HepG2 (cell line): ENCODE results near the gene RAP1A. TPM values are rescaled to one million over a fixed set of nuclear protein-coding genes. Genes with fewer than 3 reads are reported as not detected.

Experiments used
- FOSL2 ChIP-seq: sonication (generic); formaldehyde crosslinking; IDR thresholded peaks from 2 replicates; pipeline ENCODE4 v1.4.0; 2020; ENCODE audit warnings: missing genetic modification reagents
- GABPA ChIP-seq, 2 experiments: IDR thresholded peaks; 2 replicates each; pipeline ENCODE4 v1.6.1; 2011 to 2016; ENCODE audit warnings: low read depth in 2 of 2, low read length in 1 of 2, missing biosample characterization in 1 of 2, missing genetic modification characterization in 1 of 2
- KDM5B ChIP-seq: sonication (generic); formaldehyde crosslinking; IDR thresholded peaks from 2 replicates; pipeline ENCODE4 v1.4.0; 2020; ENCODE audit warnings: missing genetic modification reagents, mild to moderate bottlenecking, borderline replicate concordance
- NFYB ChIP-seq: sonication (generic); formaldehyde crosslinking; IDR thresholded peaks from 2 replicates; pipeline ENCODE4 v1.4.0; 2020; ENCODE audit warnings: missing genetic modification reagents
- POGZ ChIP-seq: sonication (generic); formaldehyde crosslinking; IDR thresholded peaks from 2 replicates; pipeline ENCODE4 v1.4.0; 2020; ENCODE audit warnings: mild to moderate bottlenecking, missing genetic modification reagents
- POLR2AphosphoS2 ChIP-seq: IDR thresholded peaks from 2 replicates; pipeline ENCODE4 v1.6.1; 2011; ENCODE audit warnings: low read depth, low read length, improper control_type of control experiment
- RORA ChIP-seq: sonication (generic); formaldehyde crosslinking; IDR thresholded peaks from 2 replicates; pipeline ENCODE4 v1.5.0; 2020; ENCODE audit warnings: mild to moderate bottlenecking, missing genetic modification reagents, moderate library complexity
- SMAD1 ChIP-seq: sonication (generic); formaldehyde crosslinking; IDR thresholded peaks from 2 replicates; pipeline ENCODE4 v1.4.0; 2020; ENCODE audit warnings: missing genetic modification reagents, low read depth, mild to moderate bottlenecking, borderline replicate concordance
- U2AF1 ChIP-seq: fragments of 200-400 bp; formaldehyde crosslinking; optimal IDR thresholded peaks from 2 replicates; pipeline ENCODE3; 2017; ENCODE audit warnings: mild to moderate bottlenecking, low read depth, low read length
- ZNF451 ChIP-seq: sonication (generic); formaldehyde crosslinking; IDR thresholded peaks from 2 replicates; pipeline ENCODE4 v1.5.0; 2020; ENCODE audit warnings: mild to moderate bottlenecking, missing genetic modification reagents
- ZNF660 ChIP-seq: sonication (generic); formaldehyde crosslinking; IDR thresholded peaks from 2 replicates; pipeline ENCODE4 v1.5.1; 2020; ENCODE audit warnings: mild to moderate bottlenecking, low read depth, missing genetic modification reagents, borderline replicate concordance
- ZNF703 ChIP-seq: sonication (generic); formaldehyde crosslinking; IDR thresholded peaks from 2 replicates; pipeline ENCODE4 v1.5.1; 2020; ENCODE audit warnings: missing genetic modification reagents, mild to moderate bottlenecking, moderate library complexity, borderline replicate concordance
- ZNF761 ChIP-seq: sonication (generic); formaldehyde crosslinking; conservative IDR thresholded peaks from 2 replicates; pipeline ENCODE4 v1.4.0; 2020; ENCODE audit warnings: mild to moderate bottlenecking, missing genetic modification reagents
- polyA plus RNA-seq, 8 experiments: library from polyadenylated mRNA; depleted of rRNA in 3 of 8; stranded (reverse) in 7 of 8; unstranded in 1 of 8; fragments of >200 nt; fragmentation: Illumina TruSeq in 4 of 8; extraction: Trizol in 4 of 8; gene quantifications; 2 replicates each; pipeline versions ENCODE4 v1.2.1 to v1.2.3, GENCODE V29; 2011 to 2016; ENCODE audit warnings: low read depth in 4 of 8, missing spikeins in 1 of 8, mixed read lengths in 1 of 8; ENCODE audit not compliant: insufficient read depth in 1 of 8
- total RNA-seq, 5 experiments: library from RNA; depleted of rRNA; stranded (reverse); fragments of >200 nt; fragmentation: Illumina TruSeq; extraction: Trizol; gene quantifications; 2 replicates each; pipeline ENCODE4 v1.2.3, GENCODE V29; 2016; ENCODE audit warnings: low read depth in 1 of 5
- TF ChIP-seq, protein P1 (sequence below): sonication (generic); formaldehyde crosslinking; IDR thresholded peaks from 2 replicates; pipeline ENCODE4 v1.5.0; 2020; ENCODE audit warnings: mild to moderate bottlenecking, missing genetic modification reagents, borderline replicate concordance
- TF ChIP-seq, protein P2 (sequence below): sonication (generic); formaldehyde crosslinking; IDR thresholded peaks from 2 replicates; pipeline ENCODE4 v1.4.0; 2020; ENCODE audit warnings: mild to moderate bottlenecking, missing genetic modification reagents
- TF ChIP-seq, protein P3 (sequence below): sonication (generic); formaldehyde crosslinking; IDR thresholded peaks from 2 replicates; pipeline ENCODE4 v1.8.0; 2023; ENCODE audit warnings: mild to moderate bottlenecking, missing genetic modification reagents

RAP1A gene
- total and polyA plus RNA-seq, 2 of the 13 experiments (the other 11 are each of a cell fraction or from before 2014, with no cell fraction given) = 19.0 to 20.7 TPM

DNA sequence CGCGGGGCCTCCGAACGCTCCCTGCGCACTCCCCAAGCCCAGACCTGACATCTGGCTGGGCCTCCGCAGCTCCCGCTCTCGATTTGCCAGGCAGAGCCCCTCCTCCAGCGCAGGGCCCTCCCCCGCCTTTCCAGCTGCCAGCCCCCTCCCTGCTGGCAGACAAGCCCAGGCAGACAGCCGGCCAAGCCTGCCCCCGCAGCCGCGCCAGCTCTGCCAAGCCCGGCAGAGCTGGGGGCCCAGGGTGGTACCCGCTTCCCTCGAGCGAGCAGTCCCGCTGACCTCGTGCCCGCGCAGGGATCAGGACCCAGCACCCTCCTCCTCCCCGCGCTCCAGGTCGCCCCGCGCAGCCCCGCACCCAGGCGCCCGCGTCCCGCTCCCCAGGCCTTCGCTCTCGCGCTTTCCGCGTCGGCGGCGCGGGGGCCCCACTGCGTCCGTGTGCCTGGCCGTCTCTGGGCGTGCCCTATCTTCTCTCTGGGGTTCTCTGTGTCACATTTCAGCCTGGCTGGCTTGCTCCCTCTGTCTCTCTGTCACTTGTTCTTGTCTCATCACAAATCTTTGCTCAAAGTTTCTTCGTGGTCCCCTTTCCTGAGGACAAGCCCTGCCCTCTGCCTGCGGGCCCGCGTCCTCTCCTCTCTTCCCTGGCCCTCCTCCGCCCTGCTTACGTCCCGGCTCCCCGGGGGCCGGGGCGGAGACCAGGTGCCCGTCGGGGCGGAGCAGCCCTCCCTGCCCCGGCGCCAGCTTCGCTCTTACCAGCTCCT is 119.0 kb downstream of the RAP1A start (continued):
- TF ChIP-seq FOSL2 (CRISPR knock-in tag) = no peak
- TF ChIP-seq ZNF703 = no peak
- no peak; the same call in 1 of the 2 replicates for TF ChIP-seq KDM5B
- TF ChIP-seq U2AF1 = no peak
- TF ChIP-seq SMAD1 (CRISPR knock-in tag) = no peak
- no peak for TF ChIP-seq ZNF660 (CRISPR knock-in tag)
- no peak for TF ChIP-seq POLR2AphosphoS2
- no peak for TF ChIP-seq NFYB (CRISPR knock-in tag)
- TF ChIP-seq, protein P1, sequence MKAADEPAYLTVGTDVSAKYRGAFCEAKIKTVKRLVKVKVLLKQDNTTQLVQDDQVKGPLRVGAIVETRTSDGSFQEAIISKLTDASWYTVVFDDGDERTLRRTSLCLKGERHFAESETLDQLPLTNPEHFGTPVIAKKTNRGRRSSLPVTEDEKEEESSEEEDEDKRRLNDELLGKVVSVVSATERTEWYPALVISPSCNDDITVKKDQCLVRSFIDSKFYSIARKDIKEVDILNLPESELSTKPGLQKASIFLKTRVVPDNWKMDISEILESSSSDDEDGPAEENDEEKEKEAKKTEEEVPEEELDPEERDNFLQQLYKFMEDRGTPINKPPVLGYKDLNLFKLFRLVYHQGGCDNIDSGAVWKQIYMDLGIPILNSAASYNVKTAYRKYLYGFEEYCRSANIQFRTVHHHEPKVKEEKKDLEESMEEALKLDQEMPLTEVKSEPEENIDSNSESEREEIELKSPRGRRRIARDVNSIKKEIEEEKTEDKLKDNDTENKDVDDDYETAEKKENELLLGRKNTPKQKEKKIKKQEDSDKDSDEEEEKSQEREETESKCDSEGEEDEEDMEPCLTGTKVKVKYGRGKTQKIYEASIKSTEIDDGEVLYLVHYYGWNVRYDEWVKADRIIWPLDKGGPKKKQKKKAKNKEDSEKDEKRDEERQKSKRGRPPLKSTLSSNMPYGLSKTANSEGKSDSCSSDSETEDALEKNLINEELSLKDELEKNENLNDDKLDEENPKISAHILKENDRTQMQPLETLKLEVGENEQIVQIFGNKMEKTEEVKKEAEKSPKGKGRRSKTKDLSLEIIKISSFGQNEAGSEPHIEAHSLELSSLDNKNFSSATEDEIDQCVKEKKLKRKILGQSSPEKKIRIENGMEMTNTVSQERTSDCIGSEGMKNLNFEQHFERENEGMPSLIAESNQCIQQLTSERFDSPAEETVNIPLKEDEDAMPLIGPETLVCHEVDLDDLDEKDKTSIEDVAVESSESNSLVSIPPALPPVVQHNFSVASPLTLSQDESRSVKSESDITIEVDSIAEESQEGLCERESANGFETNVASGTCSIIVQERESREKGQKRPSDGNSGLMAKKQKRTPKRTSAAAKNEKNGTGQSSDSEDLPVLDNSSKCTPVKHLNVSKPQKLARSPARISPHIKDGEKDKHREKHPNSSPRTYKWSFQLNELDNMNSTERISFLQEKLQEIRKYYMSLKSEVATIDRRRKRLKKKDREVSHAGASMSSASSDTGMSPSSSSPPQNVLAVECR (CRISPR knock-in tag) = no peak
- TF ChIP-seq ZNF451 (CRISPR knock-in tag) = no peak
- TF ChIP-seq GABPA (IDR thresholded peaks at IDR 0.05; ENCODE audit: low read depth, low read length) = no peak
- TF ChIP-seq GABPA (CRISPR knock-in tag; IDR thresholded peaks at IDR 0.05; ENCODE audit: low read depth) = no peak
- TF ChIP-seq ZNF761 (CRISPR knock-in tag) = 0 out of 2 replicates have a peak, but pooled peaks have one; percentile 4
- TF ChIP-seq, protein P2, sequence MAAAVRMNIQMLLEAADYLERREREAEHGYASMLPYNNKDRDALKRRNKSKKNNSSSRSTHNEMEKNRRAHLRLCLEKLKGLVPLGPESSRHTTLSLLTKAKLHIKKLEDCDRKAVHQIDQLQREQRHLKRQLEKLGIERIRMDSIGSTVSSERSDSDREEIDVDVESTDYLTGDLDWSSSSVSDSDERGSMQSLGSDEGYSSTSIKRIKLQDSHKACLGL (CRISPR knock-in tag) = no peak
- no peak for TF ChIP-seq RORA (CRISPR knock-in tag)
- TF ChIP-seq, protein P3, sequence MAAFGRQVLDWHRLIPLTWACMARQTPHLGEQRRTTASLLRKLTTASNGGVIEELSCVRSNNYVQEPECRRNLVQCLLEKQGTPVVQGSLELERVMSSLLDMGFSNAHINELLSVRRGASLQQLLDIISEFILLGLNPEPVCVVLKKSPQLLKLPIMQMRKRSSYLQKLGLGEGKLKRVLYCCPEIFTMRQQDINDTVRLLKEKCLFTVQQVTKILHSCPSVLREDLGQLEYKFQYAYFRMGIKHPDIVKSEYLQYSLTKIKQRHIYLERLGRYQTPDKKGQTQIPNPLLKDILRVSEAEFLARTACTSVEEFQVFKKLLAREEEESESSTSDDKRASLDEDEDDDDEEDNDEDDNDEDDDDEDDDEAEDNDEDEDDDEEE (CRISPR knock-in tag) = 0 out of 2 replicates have a peak, but pooled peaks have one; percentile 18
- no peak for TF ChIP-seq POGZ (CRISPR knock-in tag)
